Neutrophil (primary cell): Measurements from ENCODE around the gene ANKIB1.

ENCODE experiments used
- H3K27ac ChIP-seq: fragments of 200-600 bp; sonication (generic); 2 replicates; pipeline ENCODE4 v1.5.1; 2016; ENCODE audit warnings: mild to moderate bottlenecking, moderate library complexity
- H3K27me3 ChIP-seq: fragments of 200-600 bp; sonication (generic); 2 replicates; pipeline ENCODE4 v1.6.0; 2016; ENCODE audit warnings: mild to moderate bottlenecking
- H3K36me3 ChIP-seq: fragments of 200-600 bp; sonication (generic); 2 replicates; pipeline ENCODE4 v1.5.1; 2017
- H3K4me1 ChIP-seq, 2 experiments: fragments of 200-600 bp in 1 of 2; sonication (generic) in 1 of 2; 1 replicate in 1 of 2; 2 replicates in 1 of 2; pipeline versions ENCODE4 v1.5.1 to v1.6.1; 2013 to 2016; ENCODE audit warnings: low read depth in 1 of 2, low read length in 1 of 2, mild to moderate bottlenecking in 1 of 2, moderate library complexity in 1 of 2; ENCODE audit not compliant: control insufficient read depth in 1 of 2, insufficient read depth in 1 of 2
- H3K4me3 ChIP-seq, 2 experiments: fragments of 200-600 bp in 1 of 2; sonication (generic) in 1 of 2; 1 replicate in 1 of 2; 2 replicates in 1 of 2; pipeline ENCODE4 v1.5.1; 2013 to 2016; ENCODE audit warnings: low read depth in 1 of 2, low read length in 1 of 2, mild to moderate bottlenecking in 1 of 2, moderate library complexity in 1 of 2
- H3K9me3 ChIP-seq: fragments of 200-600 bp; sonication (generic); 2 replicates; pipeline ENCODE4 v1.5.1; 2016
- CTCF ChIP-seq: fragments of 200-600 bp; sonication (generic); IDR thresholded peaks from 2 replicates; pipeline ENCODE4 v1.5.1; 2016; ENCODE audit warnings: antibody characterized with exemption

Gene ANKIB1

DNA sequence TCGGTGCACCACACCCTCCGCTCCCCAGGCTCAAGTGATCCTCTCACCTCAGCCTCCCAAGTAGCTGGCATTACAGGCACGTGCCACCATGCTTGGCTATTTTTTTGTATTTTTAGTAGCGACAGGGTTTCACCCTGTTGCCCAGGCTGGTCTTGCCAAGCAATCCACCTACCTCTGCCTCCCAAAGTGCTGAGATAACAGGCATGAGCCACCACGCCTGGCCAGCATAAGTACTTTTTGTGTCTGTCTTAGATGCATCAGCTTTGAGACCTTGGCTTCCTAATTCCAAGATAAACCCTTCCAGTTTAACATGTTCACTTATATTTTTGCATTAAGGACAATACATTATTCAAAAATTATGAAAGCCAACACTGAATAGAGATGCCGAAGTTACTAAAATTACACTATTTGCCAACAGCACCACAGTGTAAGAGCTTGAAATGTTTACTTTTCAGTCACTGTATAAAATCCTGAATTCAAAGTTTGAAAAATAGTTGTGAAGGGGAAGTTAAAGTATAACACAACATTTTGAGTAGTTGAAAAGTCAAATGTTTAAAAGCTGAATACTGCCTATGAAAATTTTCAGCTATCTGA lies 36.5 kb downstream of the ANKIB1 start:
- TF ChIP-seq CTCF: no peak
- no peak overlapping the region for H3K4me3 ChIP-seq

GRCh38 chr7:92282930-92283329 lies 37.2 kb downstream of the ANKIB1 start:
- Histone ChIP-seq H3K36me3 (no peaks in the 10 kb centered on the region), H3K4me1 (no peaks in the 10 kb centered on the region), H3K4me3 (no peak overlapping the region), H3K27me3 (no peaks in the 10 kb centered on the region), H3K27ac (no peak overlapping the region), H3K9me3 (no peaks in the 10 kb centered on the region)
- TF ChIP-seq CTCF: no peak

More for the DNA sequence above, 36.5 kb downstream of the ANKIB1 start:
- no peaks in the 10 kb centered on the region for H3K27me3 ChIP-seq
- H3K4me1 ChIP-seq: no peaks in the 10 kb centered on the region
- H3K27ac ChIP-seq: no peak overlapping the region
- no peaks in the 10 kb centered on the region for H3K36me3 ChIP-seq
- no peaks in the 10 kb centered on the region for H3K9me3 ChIP-seq

- Histone ChIP-seq H3K27ac (no peak overlapping the region), H3K36me3 (no peaks in the 10 kb centered on the region), H3K4me1 (no peaks in the 10 kb centered on the region), H3K4me3 (no peak overlapping the region), H3K27me3 (no peaks in the 10 kb centered on the region), H3K9me3 (no peaks in the 10 kb centered on the region)
- no peak for TF ChIP-seq CTCF
Observed at GRCh38 chr7:92289321-92289720, 43.5 kb downstream of the ANKIB1 start.

GRCh38 chr7:92292981-92293380 lies 47.2 kb downstream of the ANKIB1 start:
- no peak for TF ChIP-seq CTCF
- no peaks in the 10 kb centered on the region for H3K36me3 ChIP-seq
- no peak overlapping the region for H3K4me3 ChIP-seq
- H3K27ac ChIP-seq: no peak overlapping the region
- no peaks in the 10 kb centered on the region for H3K27me3 ChIP-seq
- no peaks in the 10 kb centered on the region for H3K4me1 ChIP-seq
- H3K9me3 ChIP-seq: no peaks in the 10 kb centered on the region

- H3K4me1 ChIP-seq: no peaks in the 10 kb centered on the region
- no peak for TF ChIP-seq CTCF
- no peaks in the 10 kb centered on the region for H3K27me3 ChIP-seq
- H3K9me3 ChIP-seq: no peaks in the 10 kb centered on the region
- no peak overlapping the region for H3K4me3 ChIP-seq
- no peak overlapping the region for H3K27ac ChIP-seq
- no peaks in the 10 kb centered on the region for H3K36me3 ChIP-seq
Observed at GRCh38 chr7:92293896-92294590, 48.3 kb downstream of the ANKIB1 start.
